ENCODE measurements around the gene SPOCK1. TPM values are rescaled to one million over a fixed set of nuclear protein-coding genes. Genes with fewer than 3 reads are reported as not detected.

Gene SPOCK1
- total and polyA plus RNA-seq, 2 of the 13 experiments (the other 11 are each of a cell fraction or from before 2014, with no cell fraction given), result 0.18 to 0.29 TPM

GRCh38 chr5:137329586-137330296 lies 169.4 kb downstream of the SPOCK1 start:
- POLR2A ChIA-PET, result no interaction called here
- no peak overlapping the region for H3K27ac ChIP-seq (ENCODE audit: extremely low read length, insufficient read depth, low read length)
- no peak for ATAC-seq
- H4K20me1 ChIP-seq (ENCODE audit: insufficient read depth, low read length), result no peaks in the 10 kb centered on the region
- H3K9me3 ChIP-seq (ENCODE audit: low read length), result no peaks in the 10 kb centered on the region
- 45% methylated on average over 7 of the region's 8 CpGs for WGBS (ENCODE audit: low lambda C conversion rate)
- H3K4me3 ChIP-seq (replicated peaks in 1 of 3; ENCODE audit: insufficient read depth in 1 of 3, low read depth in 2 of 3, low read length in 3 of 3), result no peak overlapping the region
- H2AFZ ChIP-seq (ENCODE audit: low read length), result no peak overlapping the region
- H3K79me2 ChIP-seq (ENCODE audit: insufficient read depth, low read length), result no peaks in the 10 kb centered on the region
- no peak for TF ChIP-seq ZNF850 (CRISPR knock-in tag; conservative IDR thresholded peaks at IDR 0.05)
- TF ChIP-seq MAF1 (CRISPR knock-in tag; IDR thresholded peaks at IDR 0.05; ENCODE audit: borderline replicate concordance), result no peak
- no peak for TF ChIP-seq TP53 (CRISPR knock-in tag; conservative IDR thresholded peaks at IDR 0.05)
- no peak for TF ChIP-seq ZNF788 (CRISPR knock-in tag; IDR thresholded peaks at IDR 0.05; ENCODE audit: borderline replicate concordance)
- BruUV-seq (replicated peaks), result no TSS peak
- no peak for DNase-seq (ENCODE audit: low spot score)
- in situ Hi-C loops (cut with HindIII; ENCODE audit: extremely low pct_ligation_motif_present, low pct_unique_long_range_greater_than_20kb) (no loop called here), intact Hi-C loops (cut with micrococcal nuclease; ENCODE audit: unreplicated experiment) (no loop called here)
- H3K27me3 ChIP-seq (ENCODE audit: control insufficient read depth in 1 of 2, insufficient read depth in 2 of 2, low read length in 2 of 2), result no peaks in the 10 kb centered on the region
- no peak overlapping the region for H3K9ac ChIP-seq (ENCODE audit: insufficient read depth, low read depth, low read length)
- FAIRE-seq, result no peak
- H3K36me3 ChIP-seq (replicated peaks in 1 of 2; ENCODE audit: control insufficient read depth in 1 of 2, insufficient read depth in 2 of 2, low read length in 2 of 2), result no peaks in the 10 kb centered on the region
- CTCF ChIA-PET (ENCODE audit: low intra/inter-chr PET ratio, low total read pairs), result no interaction called here
- H3K4me1 ChIP-seq (ENCODE audit: insufficient read depth, low read length), result no peaks in the 10 kb centered on the region
- no peak overlapping the region for H3K4me2 ChIP-seq (ENCODE audit: low read depth, low read length)

DNA sequence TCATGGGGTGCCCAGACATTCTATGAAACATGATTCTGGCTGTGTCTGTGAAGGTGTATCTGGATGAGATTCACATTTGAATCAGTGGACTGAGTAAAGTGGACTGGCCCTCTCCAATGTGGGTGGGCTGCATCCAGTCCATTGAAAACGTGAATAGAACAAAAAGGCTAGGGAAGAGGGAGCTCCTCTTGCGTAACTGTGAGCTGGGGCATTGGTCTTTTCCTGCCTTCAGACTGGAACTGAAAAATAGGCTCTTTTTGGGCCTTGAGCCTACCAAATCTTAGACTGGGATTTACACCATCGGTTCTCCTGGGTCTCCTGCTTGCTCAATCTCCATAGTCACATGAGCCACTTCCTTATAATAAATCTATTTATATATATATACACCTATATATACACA lies 170.1 kb downstream of the SPOCK1 start:
- Histone ChIP-seq H3K36me3 (replicated peaks in 1 of 2; ENCODE audit: control insufficient read depth in 1 of 2, insufficient read depth in 2 of 2, low read length in 2 of 2) (no peaks in the 10 kb centered on the region), H3K27ac (ENCODE audit: extremely low read length, insufficient read depth, low read length) (no peak overlapping the region), H2AFZ (ENCODE audit: low read length) (no peak overlapping the region), H3K9me3 (ENCODE audit: low read length) (no peaks in the 10 kb centered on the region), H3K27me3 (ENCODE audit: control insufficient read depth in 1 of 2, insufficient read depth in 2 of 2, low read length in 2 of 2) (no peaks in the 10 kb centered on the region), H3K4me1 (ENCODE audit: insufficient read depth, low read length) (no peaks in the 10 kb centered on the region), H3K4me2 (ENCODE audit: low read depth, low read length) (no peak overlapping the region), H3K4me3 (replicated peaks in 1 of 3; ENCODE audit: insufficient read depth in 1 of 3, low read depth in 2 of 3, low read length in 3 of 3) (no peak overlapping the region), H4K20me1 (ENCODE audit: insufficient read depth, low read length) (no peaks in the 10 kb centered on the region), H3K9ac (ENCODE audit: insufficient read depth, low read depth, low read length) (no peak overlapping the region), H3K79me2 (ENCODE audit: insufficient read depth, low read length) (no peaks in the 10 kb centered on the region)
- intact Hi-C loops (cut with micrococcal nuclease; ENCODE audit: unreplicated experiment), result no loop called here
- CTCF ChIA-PET (ENCODE audit: low intra/inter-chr PET ratio, low total read pairs), result no interaction called here
- WGBS (ENCODE audit: low lambda C conversion rate), result 12% methylated on average over 3 of the region's 3 CpGs
- no TSS peak for BruUV-seq (replicated peaks)
- FAIRE-seq, result no peak
- no peak for ATAC-seq
- no peak for TF ChIP-seq ATF7-NPFF (CRISPR knock-in tag; IDR thresholded peaks at IDR 0.05; ENCODE audit: low read depth)
- TF ChIP-seq MTERF4 (CRISPR knock-in tag; IDR thresholded peaks at IDR 0.05), result no peak
- TF ChIP-seq CEBPB (IDR thresholded peaks at IDR 0.05; ENCODE audit: borderline replicate concordance, low read depth, low read length), result 0 out of 2 replicates have a peak, but pooled peaks have one; percentile 21
- TF ChIP-seq CBX5 (CRISPR knock-in tag; IDR thresholded peaks at IDR 0.05; ENCODE audit: borderline replicate concordance), result no peak
- no peak for TF ChIP-seq JDP2 (CRISPR knock-in tag; IDR thresholded peaks at IDR 0.05; ENCODE audit: borderline replicate concordance)
- TF ChIP-seq, protein P1, sequence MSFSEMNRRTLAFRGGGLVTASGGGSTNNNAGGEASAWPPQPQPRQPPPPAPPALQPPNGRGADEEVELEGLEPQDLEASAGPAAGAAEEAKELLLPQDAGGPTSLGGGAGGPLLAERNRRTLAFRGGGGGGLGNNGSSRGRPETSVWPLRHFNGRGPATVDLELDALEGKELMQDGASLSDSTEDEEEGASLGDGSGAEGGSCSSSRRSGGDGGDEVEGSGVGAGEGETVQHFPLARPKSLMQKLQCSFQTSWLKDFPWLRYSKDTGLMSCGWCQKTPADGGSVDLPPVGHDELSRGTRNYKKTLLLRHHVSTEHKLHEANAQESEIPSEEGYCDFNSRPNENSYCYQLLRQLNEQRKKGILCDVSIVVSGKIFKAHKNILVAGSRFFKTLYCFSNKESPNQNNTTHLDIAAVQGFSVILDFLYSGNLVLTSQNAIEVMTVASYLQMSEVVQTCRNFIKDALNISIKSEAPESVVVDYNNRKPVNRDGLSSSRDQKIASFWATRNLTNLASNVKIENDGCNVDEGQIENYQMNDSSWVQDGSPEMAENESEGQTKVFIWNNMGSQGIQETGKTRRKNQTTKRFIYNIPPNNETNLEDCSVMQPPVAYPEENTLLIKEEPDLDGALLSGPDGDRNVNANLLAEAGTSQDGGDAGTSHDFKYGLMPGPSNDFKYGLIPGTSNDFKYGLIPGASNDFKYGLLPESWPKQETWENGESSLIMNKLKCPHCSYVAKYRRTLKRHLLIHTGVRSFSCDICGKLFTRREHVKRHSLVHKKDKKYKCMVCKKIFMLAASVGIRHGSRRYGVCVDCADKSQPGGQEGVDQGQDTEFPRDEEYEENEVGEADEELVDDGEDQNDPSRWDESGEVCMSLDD (CRISPR knock-in tag; IDR thresholded peaks at IDR 0.05; ENCODE audit: borderline replicate concordance), result no peak
- no peak for TF ChIP-seq GPBP1L1 (CRISPR knock-in tag; IDR thresholded peaks at IDR 0.05)
- no peak for TF ChIP-seq ZNF138 (CRISPR knock-in tag; IDR thresholded peaks at IDR 0.05; ENCODE audit: low read depth)
- TF ChIP-seq MXD3 (CRISPR knock-in tag; IDR thresholded peaks at IDR 0.05), result no peak
- no peak for DNase-seq (ENCODE audit: low spot score)
- in situ Hi-C loops (cut with HindIII; ENCODE audit: extremely low pct_ligation_motif_present, low pct_unique_long_range_greater_than_20kb), result no loop called here
- POLR2A ChIA-PET, result no interaction called here
